Measurements from ENCODE around the gene OSBPL10.

Gene OSBPL10

GRCh38 chr3:31614162-31614921, 366.7 kb downstream of the OSBPL10 start:
- peak; percentile 72 for DNase-seq (ENCODE audit: low read depth)
- no peak overlapping the region for H3K4me3 ChIP-seq (ENCODE audit: low read depth, low read length)
- TF ChIP-seq CTCF (IDR thresholded peaks at IDR 0.05; ENCODE audit: control insufficient read depth, extremely low read depth, insufficient read depth), result no peak

GRCh38 chr3:31613654-31614053, 367.4 kb downstream of the OSBPL10 start:
- H3K4me3 ChIP-seq (ENCODE audit: low read depth, low read length), result no peak overlapping the region
- TF ChIP-seq CTCF (IDR thresholded peaks at IDR 0.05; ENCODE audit: control insufficient read depth, extremely low read depth, insufficient read depth), result no peak
- no peak for DNase-seq (ENCODE audit: low read depth)

GRCh38 chr3:31613177-31613576, 367.9 kb downstream of the OSBPL10 start:
- no peak for DNase-seq (ENCODE audit: low read depth)
- no peak for TF ChIP-seq CTCF (IDR thresholded peaks at IDR 0.05; ENCODE audit: control insufficient read depth, extremely low read depth, insufficient read depth)
- H3K4me3 ChIP-seq (ENCODE audit: low read depth, low read length), result no peak overlapping the region
